ENCODE measurements around the gene ZNF646.

- TF ChIP-seq POLR2A (IDR thresholded peaks at IDR 0.05) (no peak), CTCF (IDR thresholded peaks at IDR 0.05) (no peak)
These were observed 13.7 kb downstream of the ZNF646 start for GRCh38 chr16:31087971-31088370.

Measured in thyroid gland (tissue), 4 donors.